DMS 273 treated with DMSO at 0.1 percent for 48 hours (cell line): ENCODE measurements around the gene MMP24.
A peak's percentile ranks its signal among the peaks of the same experiment; 100 is the strongest.
"Not testable (repeated sequence)": the region's sequence is repeated elsewhere in the genome, so short reads cannot be mapped to it uniquely, and the experiment has no call there.

Experiments used
- DNase-seq: peaks from one replicate; lab custom pipeline; 2025; lab: John Stamatoyannopoulos, UW

MMP24 gene

GRCh38 chr20:35257175-35257909 is 30.9 kb downstream of the MMP24 start:
- DNase-seq = peak; percentile 48

DNA sequence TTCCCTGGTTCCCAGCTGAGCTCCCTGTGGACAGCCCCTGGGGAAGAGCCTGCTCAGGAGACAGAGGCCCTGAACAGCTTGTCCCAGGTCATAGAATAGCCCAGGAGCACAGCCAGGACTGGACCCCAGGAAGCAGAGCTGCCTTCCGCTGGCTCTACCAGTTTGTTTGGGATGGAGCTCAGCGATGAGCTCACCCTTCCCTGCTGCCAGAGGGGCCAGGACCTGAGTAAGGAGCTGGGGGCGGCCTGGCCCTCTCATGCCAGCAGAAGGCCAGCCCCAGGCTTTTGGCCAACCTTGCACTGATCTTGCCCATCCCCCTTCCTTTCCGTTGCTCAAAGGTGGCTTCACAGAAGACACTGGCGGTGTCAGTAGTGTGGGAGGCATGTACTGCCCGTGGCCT is 33.9 kb downstream of the MMP24 start:
- DNase-seq = no peak

DNA sequence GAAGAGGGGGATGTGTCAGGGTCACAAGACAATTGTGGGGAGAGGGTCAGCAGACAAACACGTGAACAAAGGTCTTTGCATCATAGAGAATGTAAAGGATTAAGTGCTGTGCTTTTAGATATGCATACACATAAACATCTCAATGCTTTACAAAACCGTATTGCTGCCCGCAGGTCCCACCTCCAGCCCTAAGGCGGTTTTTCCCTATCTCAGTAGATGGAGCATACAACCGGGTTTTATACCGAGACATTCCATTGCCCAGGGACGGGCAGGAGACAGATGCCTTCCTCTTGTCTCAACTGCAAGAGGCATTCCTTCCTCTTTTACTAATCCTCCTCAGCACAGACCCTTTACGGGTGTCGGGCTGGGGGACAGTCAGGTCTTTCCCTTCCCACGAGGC is 35.8 kb downstream of the MMP24 start:
- DNase-seq = not testable (repeated sequence)

DNA sequence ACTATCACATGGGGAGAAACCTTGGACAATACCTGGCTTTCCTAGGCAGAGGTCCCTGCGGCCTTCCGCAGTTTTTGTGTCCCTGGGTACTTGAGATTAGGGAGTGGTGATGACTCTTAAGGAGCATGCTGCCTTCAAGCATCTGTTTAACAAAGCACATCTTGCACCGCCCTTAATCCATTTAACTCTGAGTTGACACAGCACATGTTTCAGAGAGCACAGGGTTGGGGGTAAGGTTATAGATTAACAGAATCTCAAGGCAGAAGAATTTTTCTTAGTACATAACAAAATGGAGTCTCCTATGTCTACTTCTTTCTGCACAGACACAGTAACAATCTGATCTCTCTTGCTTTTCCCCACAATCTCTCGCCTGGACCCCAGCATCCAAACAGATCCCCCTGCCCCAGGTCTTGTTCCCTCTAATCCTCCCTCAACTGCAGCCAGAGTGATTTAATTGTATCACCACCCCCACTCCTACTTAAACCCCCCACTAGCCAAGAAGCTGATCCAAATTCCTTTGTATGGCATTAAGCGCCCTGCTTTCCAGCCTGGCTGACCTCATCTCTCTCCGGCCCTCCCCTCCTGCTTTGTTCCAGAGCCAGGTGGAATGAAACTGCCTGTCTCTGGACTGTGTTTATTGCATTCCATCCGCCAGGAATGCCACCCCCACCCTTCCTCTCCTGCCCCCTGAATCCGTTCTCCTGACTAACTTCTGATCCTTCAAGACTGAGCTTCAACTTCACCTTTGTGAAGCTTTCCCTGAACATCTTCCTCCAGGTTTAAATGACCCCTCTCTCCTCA is 36.4 kb downstream of the MMP24 start:
- DNase-seq = not testable (repeated sequence)

DNA sequence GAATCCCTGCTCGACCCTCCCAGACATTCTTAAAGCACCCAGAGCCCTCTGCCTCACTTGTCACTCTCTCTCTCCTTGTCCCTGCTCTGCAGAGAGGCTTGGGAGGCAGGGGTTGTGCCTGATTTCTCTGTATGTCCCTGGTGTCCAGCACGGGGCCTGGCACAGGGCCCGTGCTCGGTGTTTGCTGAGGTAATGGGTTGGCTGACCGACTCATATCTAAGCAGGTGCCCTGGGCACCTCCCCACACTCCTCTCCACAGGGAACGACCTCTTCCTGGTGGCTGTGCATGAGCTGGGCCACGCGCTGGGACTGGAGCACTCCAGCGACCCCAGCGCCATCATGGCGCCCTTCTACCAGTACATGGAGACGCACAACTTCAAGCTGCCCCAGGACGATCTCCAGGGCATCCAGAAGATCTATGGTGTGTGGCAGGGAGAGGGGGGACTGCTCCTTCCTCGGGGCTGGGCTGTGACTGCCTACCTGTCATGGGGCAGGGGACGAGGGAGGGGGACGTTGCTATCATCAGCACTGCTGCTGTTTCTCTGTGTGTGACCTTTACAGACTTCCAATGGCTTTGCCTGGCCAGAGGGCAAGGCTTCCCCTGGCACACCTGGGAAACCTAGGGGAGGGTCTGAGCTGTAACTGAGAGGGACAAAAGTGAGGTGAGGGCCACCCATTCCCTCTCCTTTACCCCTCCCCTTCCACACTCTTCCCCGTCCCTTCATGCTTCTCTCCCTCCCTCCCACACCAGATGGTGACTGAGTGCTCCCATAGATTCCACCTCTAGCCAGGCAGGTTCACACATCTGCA is 37.2 kb downstream of the MMP24 start:
- DNase-seq = no peak

GRCh38 chr20:35264755-35265154 is 38.3 kb downstream of the MMP24 start:
- DNase-seq = no peak

- no peak for DNase-seq
These were observed 40.6 kb downstream of the MMP24 start for GRCh38 chr20:35267092-35267491.

DNA sequence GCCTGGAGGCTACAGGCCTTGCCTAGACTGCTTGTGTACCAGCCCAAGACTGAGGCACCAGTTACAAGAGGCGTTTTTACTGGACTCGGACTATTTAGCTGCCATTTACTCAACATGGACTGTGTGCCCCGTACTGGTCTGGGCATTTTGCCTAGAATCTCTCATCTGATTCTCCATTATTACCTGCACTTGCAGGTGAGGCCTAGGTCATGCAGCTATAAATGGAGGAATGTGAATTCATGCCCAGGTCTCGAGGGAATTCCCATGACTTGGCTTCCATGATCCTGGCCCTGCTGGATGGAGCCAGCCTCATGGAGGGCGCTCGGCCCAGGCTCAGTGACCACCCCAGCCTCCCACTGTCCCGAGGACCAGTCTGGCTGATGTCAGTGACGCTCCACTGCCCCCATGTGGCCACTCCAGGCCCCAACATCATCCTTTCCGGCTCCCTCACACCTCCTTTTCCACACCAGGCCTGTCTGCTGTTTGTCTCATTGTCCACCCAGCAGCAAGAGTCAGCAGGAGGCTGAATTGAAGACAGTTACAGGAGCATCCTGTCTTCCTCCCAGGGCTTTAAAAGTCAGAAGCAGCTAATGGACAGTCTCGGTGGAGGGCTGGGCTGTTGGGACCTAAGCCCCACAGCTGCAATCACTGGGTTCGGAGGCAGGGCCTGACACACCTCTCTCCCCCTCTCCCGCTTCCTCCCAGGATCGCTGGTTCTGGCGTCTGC is 42.7 kb downstream of the MMP24 start:
- no peak for DNase-seq

- no peak for DNase-seq
These were observed 43.8 kb downstream of the MMP24 start for GRCh38 chr20:35270021-35270902.

- no peak for DNase-seq
These were observed 44.8 kb downstream of the MMP24 start for GRCh38 chr20:35271073-35271882.

DNA sequence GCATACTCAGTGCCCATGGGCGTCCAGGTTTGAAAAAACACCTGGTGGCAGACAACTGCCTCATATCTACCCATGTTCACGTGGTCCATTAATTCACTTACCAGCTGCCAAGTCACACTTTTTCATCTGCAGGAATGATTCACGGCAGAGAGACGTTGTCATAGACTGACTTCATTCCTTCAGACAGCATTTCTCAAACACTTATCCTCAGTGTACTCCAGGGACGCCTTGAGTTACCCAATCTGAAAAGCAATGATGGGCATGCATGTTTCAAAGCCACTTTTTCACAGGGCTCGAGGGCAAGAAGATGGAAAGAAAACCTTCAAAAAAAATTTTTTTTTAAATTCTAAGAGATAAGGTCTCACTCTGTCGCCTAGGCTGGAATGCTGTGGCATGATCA is 45.4 kb downstream of the MMP24 start:
- no peak for DNase-seq

- DNase-seq = peak; percentile 92
These were observed 47.1 kb downstream of the MMP24 start for GRCh38 chr20:35273449-35274171.

- no peak for DNase-seq
These were observed 47.9 kb downstream of the MMP24 start for GRCh38 chr20:35274172-35275092.

GRCh38 chr20:35275741-35276251 is 49.3 kb downstream of the MMP24 start:
- no peak for DNase-seq

DNA sequence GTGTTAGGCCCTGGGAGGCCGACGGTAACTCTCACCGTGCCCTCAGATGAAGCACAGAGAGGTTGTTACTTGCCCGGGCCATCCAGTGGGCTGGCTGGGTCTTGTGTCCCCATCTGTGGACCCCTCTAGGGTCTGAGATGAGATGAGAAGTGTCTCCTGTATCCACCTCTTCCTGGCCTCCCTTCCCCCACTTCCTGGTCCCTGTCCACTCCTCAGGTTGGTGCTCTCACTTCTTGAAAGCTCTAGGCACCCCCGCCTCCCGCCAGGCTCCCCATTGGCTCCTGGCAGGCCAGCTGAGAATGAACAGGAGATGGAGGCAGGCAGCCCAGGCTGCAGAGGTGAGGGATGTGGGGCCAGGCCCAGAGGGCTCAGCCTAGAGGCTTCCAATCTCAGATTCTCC is 49.9 kb downstream of the MMP24 start:
- no peak for DNase-seq

DNA sequence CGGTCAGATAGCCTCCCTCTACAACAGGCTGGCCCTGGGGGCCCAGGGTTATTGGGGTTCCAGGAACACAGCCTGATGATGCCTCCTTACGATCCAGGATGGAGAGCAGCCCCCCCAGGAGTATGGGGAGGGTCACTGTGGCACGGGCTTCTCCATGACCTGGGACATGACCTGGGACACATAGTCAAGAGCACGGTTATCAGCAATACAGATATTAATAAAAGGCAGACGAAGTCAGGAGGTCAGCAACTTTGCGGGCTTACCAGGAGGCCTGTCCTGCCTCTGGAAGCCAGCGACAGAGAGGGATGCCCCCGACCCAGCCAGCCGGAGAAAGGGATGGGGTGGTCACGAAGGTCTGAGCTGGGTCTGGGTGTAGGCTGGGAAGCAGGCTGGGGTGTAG is 50.6 kb downstream of the MMP24 start:
- DNase-seq = no peak

GRCh38 chr20:35277531-35278395 is 51.3 kb downstream of the MMP24 start, which contains the start of gene MMP24OS:
TSS of gene MMP24OS (minus strand) at chr20:35278122. CDS start at chr20:35277929, 193 bp downstream.
- peak; percentile 24 for DNase-seq
